ENCODE measurements around the gene PRKCE.

Gene PRKCE

DNA sequence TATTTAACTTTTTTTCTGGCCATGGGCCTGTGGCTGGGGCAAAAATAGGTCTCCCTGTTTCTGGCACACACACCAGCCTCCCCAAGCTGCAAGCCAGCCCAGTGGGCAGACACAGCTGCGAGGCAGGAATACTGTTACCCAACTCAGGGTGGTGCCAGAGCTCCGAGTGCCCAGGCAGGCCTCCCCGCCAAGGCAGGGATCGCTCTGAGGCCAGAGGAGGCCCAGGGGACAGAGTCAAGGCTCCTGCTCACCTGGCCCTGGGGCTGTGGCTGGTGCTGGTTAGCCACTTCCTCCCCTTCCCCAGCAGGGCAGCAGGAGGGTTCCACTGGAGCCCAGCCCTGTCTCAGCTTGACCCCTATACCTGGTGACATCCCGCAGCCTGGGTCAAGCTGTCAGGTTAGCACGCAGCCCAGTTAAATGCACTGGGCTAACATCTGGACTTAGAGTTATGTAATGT is 578.7 kb downstream of the PRKCE start:
- TF ChIP-seq, protein P1, sequence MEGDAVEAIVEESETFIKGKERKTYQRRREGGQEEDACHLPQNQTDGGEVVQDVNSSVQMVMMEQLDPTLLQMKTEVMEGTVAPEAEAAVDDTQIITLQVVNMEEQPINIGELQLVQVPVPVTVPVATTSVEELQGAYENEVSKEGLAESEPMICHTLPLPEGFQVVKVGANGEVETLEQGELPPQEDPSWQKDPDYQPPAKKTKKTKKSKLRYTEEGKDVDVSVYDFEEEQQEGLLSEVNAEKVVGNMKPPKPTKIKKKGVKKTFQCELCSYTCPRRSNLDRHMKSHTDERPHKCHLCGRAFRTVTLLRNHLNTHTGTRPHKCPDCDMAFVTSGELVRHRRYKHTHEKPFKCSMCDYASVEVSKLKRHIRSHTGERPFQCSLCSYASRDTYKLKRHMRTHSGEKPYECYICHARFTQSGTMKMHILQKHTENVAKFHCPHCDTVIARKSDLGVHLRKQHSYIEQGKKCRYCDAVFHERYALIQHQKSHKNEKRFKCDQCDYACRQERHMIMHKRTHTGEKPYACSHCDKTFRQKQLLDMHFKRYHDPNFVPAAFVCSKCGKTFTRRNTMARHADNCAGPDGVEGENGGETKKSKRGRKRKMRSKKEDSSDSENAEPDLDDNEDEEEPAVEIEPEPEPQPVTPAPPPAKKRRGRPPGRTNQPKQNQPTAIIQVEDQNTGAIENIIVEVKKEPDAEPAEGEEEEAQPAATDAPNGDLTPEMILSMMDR (IDR thresholded peaks at IDR 0.05) = no peak

DNA sequence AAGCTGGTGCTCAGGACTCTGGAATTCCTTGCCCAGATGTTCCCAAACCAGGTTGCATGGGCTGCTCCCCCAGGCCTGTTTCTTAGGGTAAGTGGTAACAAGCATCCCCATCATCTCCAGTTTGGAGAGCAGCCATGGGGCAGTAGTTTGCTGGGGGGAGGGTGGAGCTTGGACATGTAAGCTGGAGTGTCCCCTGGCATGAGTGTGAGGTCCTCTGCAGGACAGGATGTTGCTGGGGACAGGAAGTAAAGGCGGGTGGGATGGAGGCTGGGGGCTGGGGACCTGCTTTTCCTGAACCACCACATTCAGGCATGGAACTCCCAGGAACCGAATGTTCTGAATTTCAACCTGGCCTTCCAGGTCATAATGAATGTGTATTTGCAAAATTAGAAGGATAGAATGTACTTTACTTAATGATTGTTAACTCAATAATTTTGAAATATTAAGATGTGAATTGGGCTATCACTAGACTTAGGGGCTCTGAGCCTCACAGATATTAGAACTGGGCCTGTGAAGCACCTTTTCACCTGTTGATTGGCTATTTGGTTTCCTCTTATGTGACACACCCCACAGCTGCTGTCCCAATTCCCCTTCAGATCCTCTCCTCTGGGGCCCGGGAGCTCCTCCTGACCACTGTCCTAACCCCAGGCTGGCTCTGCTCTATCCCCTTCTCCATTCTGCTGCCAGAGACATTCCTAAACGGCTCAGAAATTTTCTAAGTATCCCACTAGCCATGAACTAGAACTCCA is 579.4 kb downstream of the PRKCE start:
- TF ChIP-seq, protein P1 (IDR thresholded peaks at IDR 0.05) = no peak

DNA sequence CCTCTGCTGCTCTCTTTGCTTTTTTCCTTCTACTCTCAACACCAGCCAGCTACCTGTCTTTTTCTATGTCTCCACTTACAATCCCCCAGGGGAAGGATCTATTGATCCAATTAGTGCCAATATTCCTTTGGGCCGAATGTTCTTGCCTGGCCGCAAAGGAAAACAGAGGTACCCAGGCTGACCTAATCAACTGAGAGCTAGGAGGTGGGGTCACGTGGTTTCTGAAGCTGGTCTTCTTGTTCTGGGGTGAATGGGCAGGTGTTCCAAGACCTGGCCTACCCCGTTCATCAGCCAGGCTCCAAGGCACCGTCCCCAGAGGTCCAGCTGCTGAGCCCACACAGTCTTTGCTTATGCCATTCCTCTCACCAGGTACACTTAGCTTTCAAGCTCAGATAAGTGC is 580.2 kb downstream of the PRKCE start:
- TF ChIP-seq, protein P1 (IDR thresholded peaks at IDR 0.05) = no peak

DNA sequence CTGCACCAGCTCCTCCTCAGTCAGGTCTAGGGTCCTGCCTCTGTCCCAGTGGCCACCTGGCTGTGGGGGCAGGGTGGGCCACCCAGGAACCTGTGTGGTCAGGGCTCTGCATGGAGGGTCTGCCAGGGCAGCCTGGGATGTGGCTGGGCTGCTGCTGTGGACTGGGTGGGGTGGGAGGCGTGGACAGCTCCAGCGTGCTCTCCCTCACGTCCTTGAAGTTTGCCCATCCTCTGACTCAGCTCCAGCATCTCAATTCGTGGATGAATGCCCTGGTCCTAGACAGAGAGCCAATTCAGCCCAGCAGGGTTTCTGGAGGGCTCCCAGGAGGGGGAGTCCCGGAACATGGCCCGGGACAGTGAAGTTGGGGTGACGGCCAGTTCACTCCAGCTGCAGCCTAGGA is 581.4 kb downstream of the PRKCE start:
- TF ChIP-seq, protein P1 (IDR thresholded peaks at IDR 0.05) = no peak

DNA sequence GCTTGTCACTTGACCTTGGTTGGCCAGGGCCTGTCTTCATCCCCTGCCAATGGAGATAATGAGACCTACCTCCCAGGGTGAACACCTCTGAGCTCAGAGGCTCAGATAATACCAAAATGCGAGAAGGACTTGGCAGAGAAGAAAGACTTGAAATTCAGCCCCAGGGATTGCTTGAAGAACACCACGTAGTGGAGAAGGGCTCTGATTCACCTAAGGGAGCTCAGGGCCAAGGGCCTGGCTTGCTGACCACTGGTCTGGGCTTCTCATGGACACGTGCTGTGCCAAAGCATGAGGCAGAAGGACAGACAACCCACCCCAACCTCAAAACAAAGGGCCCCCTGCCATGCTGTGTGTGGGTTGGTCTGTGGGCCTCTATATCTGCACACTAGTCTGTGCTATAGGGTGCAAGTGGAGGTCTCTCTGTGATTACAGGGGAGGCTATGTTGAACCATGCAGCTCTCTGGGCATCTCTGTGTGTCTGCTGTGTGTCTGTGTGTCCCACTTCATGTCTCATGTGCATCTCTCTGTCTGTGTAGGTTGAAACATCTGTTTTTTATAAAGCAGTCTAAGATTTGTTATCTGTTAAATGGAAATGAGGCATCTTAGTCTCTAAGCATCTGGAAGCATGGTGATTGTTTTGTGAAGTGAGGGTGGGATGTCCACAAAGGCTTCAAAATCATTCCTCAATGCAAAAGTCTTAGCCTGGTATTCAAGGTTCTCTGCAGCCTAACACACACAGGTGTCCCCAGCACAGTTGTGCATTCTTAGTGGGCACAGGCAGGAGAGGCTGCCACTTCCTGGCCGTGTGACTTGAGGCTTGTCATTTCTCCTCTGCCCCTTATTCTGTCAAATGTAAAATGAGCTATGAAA is 584.8 kb downstream of the PRKCE start:
- TF ChIP-seq, protein P1 (IDR thresholded peaks at IDR 0.05) = no peak

GRCh38 chr2:46236876-46237859 is 585.7 kb downstream of the PRKCE start:
- TF ChIP-seq, protein P1 (IDR thresholded peaks at IDR 0.05) = no peak

Data from LNCAP (cell line).